Retina (tissue), 1 donor: ENCODE measurements around the gene CD302.
"Not testable (repeated sequence)": the region's sequence is repeated elsewhere in the genome, so short reads cannot be mapped to it uniquely, and the experiment has no call there.

Experiments
- DNase-seq: peaks from one replicate; pipeline ENCODE4 v3.0.0-alpha.2; 2016

CD302 gene

GRCh38 chr2:159792599-159792998, 5.4 kb downstream of the CD302 start:
- DNase-seq, result no peak

GRCh38 chr2:159792036-159792435, 6.0 kb downstream of the CD302 start:
- no peak for DNase-seq

- DNase-seq, result no peak
These were observed 7.7 kb downstream of the CD302 start for GRCh38 chr2:159790323-159790722.

- no peak for DNase-seq
These were observed 9.8 kb downstream of the CD302 start for GRCh38 chr2:159788253-159788652.

DNA sequence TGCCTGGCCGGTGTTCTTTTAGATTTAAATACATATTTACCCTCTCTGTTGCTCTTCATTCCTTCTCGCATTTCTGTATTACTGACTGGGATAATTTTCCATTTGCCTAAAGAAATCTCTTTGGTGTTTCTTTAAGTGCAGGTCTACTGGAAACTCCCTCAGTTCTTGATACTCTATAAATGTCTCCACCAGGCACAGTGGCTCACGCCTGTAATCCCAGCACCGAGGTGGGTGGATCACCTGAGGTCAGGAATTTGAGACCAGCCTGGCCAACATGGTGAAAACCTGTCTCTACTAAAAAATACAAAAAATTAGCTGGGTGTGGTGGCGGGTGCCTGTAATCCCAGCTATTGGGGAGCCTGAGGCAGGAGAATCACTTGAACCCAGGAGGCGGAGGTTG, 10.4 kb downstream of the CD302 start:
- DNase-seq, result not testable (repeated sequence)

DNA sequence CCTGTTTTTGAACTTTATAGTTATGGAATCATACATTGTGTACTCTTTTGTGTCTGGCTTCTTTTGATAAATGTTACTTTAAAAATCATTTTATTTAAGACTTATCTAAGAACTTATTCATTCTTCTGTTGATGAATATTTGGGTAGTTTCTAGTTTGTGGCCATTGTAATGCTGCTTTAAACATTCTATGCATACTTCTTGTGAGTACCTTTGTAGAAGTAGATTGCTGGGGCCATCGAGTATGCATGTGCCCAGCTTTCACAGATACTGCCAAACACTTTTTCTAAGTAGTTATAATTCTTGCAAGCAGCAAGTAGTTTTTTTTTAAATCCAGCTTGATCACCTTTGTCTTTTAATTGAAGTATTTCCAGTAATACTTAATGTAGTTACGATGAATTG, 11.1 kb downstream of the CD302 start:
- DNase-seq, result no peak

DNA sequence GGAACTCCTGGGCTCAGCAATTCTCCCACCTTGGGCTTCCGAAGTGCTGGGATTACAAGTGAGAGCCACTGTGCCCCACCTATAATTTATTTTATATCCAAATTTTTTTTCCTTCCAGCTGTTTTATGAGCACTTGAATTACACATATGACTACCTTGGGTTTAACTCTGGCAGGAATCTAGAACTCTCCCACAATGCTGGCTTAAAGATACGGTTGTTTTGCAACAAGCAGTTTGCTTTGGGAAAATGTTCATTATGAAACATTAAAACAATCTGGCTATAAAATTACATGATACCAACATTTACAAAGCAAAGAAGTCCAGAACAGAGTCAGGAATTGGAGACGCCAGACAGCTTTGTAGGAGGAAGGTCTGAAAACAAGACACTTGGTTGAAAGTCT, 12.8 kb downstream of the CD302 start:
- no peak for DNase-seq

- not testable (repeated sequence) for DNase-seq
These were observed 13.3 kb downstream of the CD302 start for GRCh38 chr2:159784744-159785143.

GRCh38 chr2:159783556-159783955, 14.5 kb downstream of the CD302 start:
- no peak for DNase-seq

GRCh38 chr2:159776321-159776720, 21.7 kb downstream of the CD302 start:
- DNase-seq, result no peak

- no peak for DNase-seq
These were observed 23.0 kb downstream of the CD302 start for GRCh38 chr2:159775021-159775420.

DNA sequence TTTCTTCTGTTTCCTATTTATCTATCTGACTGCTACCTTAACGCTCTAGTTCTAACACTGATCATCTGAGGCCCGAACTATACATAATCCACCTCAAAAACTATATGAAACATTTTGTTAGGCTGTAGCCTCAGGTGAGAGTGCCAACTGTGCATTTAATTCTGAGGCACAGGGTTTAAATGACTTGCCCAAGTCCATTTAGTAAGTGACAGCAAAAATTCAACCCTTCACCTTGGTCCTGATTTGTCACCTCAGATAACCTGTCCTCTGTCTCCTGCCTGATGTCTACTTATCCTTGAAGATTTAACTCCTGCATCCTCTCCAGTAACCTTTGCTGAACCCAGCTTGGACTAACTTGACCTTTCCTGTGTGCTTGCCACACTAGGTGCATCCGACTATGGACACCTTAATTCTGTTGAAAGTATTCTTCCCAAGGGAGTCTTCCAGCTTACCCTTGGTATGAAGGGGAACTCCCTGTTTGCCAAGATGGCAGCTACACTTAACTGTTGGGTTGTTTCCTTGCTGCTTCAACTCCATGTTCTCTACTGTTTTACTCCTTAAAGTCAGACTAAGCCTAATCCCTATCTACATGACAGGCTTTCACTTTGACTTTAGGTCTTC, 23.5 kb downstream of the CD302 start:
- no peak for DNase-seq

DNA sequence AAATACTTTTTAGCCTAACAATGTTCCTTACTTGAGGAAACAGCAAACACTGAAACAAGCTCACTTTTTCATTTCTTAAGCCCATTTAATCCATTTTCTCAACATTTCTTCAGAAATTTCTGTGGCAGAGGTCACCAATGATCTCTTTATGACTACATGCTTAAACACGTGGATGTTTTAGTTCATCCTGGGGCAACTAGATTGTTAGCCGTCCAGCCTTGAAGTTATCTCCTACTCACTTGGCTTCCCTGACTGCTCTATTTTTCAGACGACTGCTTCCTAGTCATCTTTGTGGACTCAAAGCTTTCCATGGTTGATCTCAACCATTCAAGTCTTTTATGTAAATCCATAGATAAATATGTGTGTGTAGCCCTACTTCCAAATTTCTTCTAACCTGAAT, 24.1 kb downstream of the CD302 start:
- DNase-seq, result no peak

DNA sequence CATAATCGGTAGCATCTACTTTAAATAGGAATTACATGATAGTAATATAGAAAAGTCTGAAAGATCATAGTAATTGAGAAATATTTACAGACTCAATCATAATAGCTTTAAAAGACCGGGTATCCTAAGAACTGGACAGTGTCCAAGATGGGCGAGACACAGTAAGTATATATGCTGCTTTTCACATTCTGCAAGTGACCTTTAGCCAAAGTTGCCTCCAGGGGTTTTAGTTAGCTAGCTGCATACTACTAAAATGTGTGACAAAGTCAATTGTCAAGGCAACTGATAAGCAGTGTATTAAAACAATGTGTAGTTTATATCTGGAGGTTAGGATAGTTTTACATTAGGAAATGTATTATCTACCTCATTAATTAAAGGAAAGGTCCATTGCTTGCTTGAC, 24.6 kb downstream of the CD302 start:
- DNase-seq, result no peak

GRCh38 chr2:159769147-159769546, 28.9 kb downstream of the CD302 start:
- no peak for DNase-seq

DNA sequence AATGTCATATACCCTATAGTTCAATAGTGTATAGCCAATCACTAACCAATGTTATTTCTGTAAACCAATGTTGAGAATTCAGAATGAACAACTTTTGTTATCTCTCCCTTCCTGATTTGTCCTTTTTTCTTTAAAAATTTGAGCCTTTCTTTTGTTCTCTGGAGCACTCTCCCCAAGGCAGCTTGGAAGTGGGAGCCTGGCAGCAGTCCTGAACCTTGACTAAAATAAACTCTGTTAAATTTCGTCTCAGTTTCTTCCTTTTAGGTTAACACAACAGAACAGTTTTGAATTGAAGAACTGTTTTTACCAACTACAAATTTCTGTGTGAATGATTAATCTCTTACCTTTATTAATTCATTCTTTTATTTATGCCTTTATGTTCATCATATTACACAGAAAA, 35.9 kb downstream of the CD302 start:
- DNase-seq, result no peak

- no peak for DNase-seq
These were observed 37.7 kb downstream of the CD302 start for GRCh38 chr2:159760326-159760725.

DNA sequence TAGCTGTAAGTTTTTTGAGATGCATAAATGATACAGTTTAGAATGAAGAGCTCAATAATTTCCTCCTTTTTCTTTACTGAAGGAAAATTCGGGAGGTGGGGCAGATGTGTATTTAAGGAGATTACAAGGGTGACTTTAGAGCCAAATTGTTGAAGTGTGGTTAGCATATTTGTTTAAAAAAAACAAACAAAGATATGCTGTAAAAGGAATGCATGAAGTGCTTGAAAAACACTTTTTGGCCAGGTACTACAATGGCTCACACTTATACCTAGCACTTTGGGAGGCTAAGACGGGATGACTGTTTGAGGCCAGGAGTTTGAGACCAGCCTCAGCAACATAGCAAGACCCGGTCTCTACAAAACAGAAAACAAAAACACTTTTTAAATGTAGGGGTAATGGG, 38.4 kb downstream of the CD302 start:
- no peak for DNase-seq

GRCh38 chr2:159758686-159759085, 39.3 kb downstream of the CD302 start:
- no peak for DNase-seq

DNA sequence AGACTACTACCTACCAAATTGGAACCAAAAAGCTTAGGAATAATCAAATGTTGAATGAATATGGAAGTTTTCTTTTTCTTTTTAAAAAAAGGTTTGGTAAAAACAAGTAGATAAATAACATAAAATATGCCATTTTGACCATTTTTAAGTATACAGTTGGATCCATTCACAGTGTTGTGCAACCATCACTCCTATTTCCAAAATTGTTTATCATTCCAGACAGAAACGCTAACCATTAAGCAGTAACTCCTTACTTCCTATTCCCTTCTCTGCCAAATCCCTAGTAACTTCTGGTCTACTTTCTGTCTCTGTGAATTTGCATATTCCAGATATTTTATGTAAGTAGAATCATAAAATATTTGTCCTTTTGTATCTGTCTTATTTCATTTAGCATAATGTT, 39.8 kb downstream of the CD302 start:
- no peak for DNase-seq

- DNase-seq, result no peak
These were observed 42.2 kb downstream of the CD302 start for GRCh38 chr2:159755788-159756187.

GRCh38 chr2:159755014-159755413, 43.0 kb downstream of the CD302 start:
- no peak for DNase-seq

GRCh38 chr2:159753797-159754196, 44.2 kb downstream of the CD302 start:
- DNase-seq, result no peak

GRCh38 chr2:159750873-159751272, 47.1 kb downstream of the CD302 start:
- no peak for DNase-seq

DNA sequence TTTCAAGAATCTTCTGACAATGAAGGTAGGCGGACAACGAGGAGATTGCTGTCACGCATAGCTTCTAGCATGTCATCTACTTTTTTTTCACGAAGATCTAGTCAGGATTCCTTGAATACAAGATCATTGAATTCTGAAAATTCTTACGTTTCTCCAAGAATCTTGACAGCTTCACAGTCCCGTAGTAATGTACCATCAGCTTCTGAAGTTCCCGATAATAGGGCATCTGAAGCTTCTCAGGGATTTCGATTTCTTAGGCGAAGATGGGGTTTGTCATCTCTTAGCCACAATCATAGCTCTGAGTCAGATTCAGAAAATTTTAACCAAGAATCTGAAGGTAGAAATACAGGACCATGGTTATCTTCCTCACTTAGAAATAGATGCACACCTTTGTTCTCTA, 49.9 kb downstream of the CD302 start:
- DNase-seq, result no peak

DNA sequence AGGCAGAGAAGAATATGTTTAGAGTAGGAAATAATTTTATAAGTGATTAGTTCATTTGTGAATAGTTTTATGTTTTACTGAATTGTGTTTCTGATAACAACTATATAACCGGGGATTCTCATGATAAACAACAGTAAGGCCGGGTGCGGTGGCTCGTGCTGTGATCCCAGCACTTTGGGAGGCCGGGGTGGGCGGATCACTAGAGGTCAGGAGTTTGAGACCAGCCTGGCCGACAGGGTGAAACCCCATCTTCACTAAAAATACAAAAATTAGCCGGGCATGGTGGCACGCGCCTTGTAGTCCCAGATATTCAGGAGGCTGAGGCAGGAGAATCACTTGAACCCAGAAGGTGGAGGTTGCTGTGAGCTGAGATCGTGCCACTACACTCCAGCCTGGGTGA, 52.8 kb downstream of the CD302 start:
- not testable (repeated sequence) for DNase-seq
